ENCODE data around the gene RIN1. TPM values are rescaled to one million over a fixed set of nuclear protein-coding genes. Genes with fewer than 3 reads are reported as not detected.

The RIN1 gene
- total and polyA plus RNA-seq, 9 of the 15 experiments (the other 6 are each of a cell fraction or from before 2014, with no cell fraction given) = 0.01 to 1.2 (median 0.45) TPM; not detected in 1

GRCh38 chr11:66315498-66315885 lies 20.7 kb downstream of the RIN1 start:
- 40% methylated on average over 11 of the region's 14 CpGs for WGBS (ENCODE audit: insufficient coverage, low coverage, missing lambda C conversion rate)
- peak overlapping the region in 1 of 2 experiments; percentile 50; a peak in 2 of 4 replicates for H3K9ac ChIP-seq (ENCODE audit: insufficient read depth in 1 of 2, low read depth in 2 of 2, low read length in 2 of 2)
- H3K4me1 ChIP-seq (replicated peaks in 1 of 2; ENCODE audit: control insufficient read depth in 2 of 2, insufficient read depth in 2 of 2, low read length in 2 of 2) = peaks cover 9 to 66% of the 10 kb centered on the region in 2 experiments

More at GRCh38 chr11:66315498-66315885, 20.7 kb downstream of the RIN1 start:
- intact Hi-C loops (cut with micrococcal nuclease) (no loop called here), in situ Hi-C loops (cut with MboI) (no loop called here)
- ChIA-PET CTCF (ENCODE audit: low intra/inter-chr PET ratio) (no interaction called here), POLR2A (interaction anchor here (0.5 to 0.9 kb wide), 4 partner anchors 11 to 45 kb away, joined by 3 to 6 read pairs (median 3); partner anchors contain the start of gene YIF1A)
- no peak overlapping the region for H3K4me2 ChIP-seq (ENCODE audit: insufficient read depth, low read length)
- no peaks in the 10 kb centered on the region for H3K9me1 ChIP-seq (ENCODE audit: control insufficient read depth, insufficient read depth, low read length)
- BruUV-seq (replicated peaks) = no TSS peak
- H3K27me3 ChIP-seq (ENCODE audit: control insufficient read depth in 2 of 2, insufficient read depth in 2 of 2, low read length in 2 of 2) = no peaks in the 10 kb centered on the region
- TF ChIP-seq SMARCA5 (IDR thresholded peaks at IDR 0.05) (no peak), ELF1 (tag; IDR thresholded peaks at IDR 0.05) (no peak), E2F5 (CRISPR knock-in tag; IDR thresholded peaks at IDR 0.05) (no peak), TBL1XR1 (IDR thresholded peaks at IDR 0.05; ENCODE audit: low read length in 2 of 2) (no peak), YBX1 (IDR thresholded peaks at IDR 0.05) (no peak), CBFA2T2 (conservative IDR thresholded peaks at IDR 0.05) (no peak), SRF (CRISPR knock-in tag; IDR thresholded peaks at IDR 0.05) (no peak), RUNX1 (IDR thresholded peaks at IDR 0.05; ENCODE audit: low read depth) (no peak), TRIM28 (IDR thresholded peaks at IDR 0.05) (no peak), ELF4 (CRISPR knock-in tag; IDR thresholded peaks at IDR 0.05) (no peak)
- no peaks in the 10 kb centered on the region for H4K20me1 ChIP-seq (replicated peaks; ENCODE audit: control insufficient read depth, insufficient read depth, low read length)
- no peaks in the 10 kb centered on the region for H3K36me3 ChIP-seq (ENCODE audit: control insufficient read depth, insufficient read depth, low read length)
- FAIRE-seq = no peak
- no peak overlapping the region for H3K27ac ChIP-seq (ENCODE audit: extremely low read depth, low read depth, low read length)
- H3K79me2 ChIP-seq (ENCODE audit: control insufficient read depth, insufficient read depth, low read length) = no peaks in the 10 kb centered on the region
- H2AFZ ChIP-seq (ENCODE audit: low read depth, low read length) = no peak overlapping the region
- no peaks in the 10 kb centered on the region for H3K9me3 ChIP-seq (replicated peaks; ENCODE audit: control insufficient read depth, insufficient read depth, low read depth, low read length)
- no peak for ATAC-seq
- H3K4me3 ChIP-seq = no peak overlapping the region
- no peak for DNase-seq (ENCODE audit: extremely low read depth in 1 of 4, low spot score in 3 of 4)

Measured in K562 (cell line).